ENCODE results near the gene SVOPL. TPM values are rescaled to one million over a fixed set of nuclear protein-coding genes. Genes with fewer than 3 reads are reported as not detected.

Gene SVOPL
- total RNA-seq, 2 donors from 2014 or later = not detected

DNA sequence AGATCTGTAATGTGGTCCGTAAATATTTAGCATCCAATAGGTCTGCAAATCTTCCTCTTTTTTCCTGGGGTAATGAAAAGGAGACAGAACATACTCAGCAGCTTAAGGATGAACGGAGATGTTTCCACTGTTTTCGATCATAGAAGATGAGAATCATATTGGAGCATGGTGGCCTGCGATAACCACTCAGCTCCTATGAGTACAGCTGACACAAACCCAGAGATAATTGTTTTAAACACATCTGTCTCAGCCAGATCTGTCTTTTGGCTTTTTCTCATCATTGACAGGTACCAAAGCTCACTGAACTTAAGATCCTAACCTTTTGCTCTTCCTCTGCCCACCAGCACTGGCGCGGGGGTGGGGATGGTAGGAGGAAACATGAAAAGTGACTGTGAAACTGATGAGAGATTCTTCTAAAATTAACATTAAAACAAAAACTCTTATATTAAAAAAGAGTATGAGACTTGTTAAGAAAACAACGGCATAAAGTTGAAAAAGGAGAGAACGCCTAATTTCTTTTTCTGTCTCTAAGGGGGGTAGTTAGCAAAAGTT lies 71.0 kb downstream of the SVOPL start:
- H3K27ac Mint-ChIP-seq = no peak overlapping the region
- DNase-seq (ENCODE audit: low spot score) = no peak
- no peak overlapping the region for H3K4me3 Mint-ChIP-seq
- H3K36me3 Mint-ChIP-seq = no peaks in the 10 kb centered on the region
- H3K4me1 Mint-ChIP-seq (ENCODE audit: low read depth in 2 of 2) = peaks cover 11 to 14% of the 10 kb centered on the region in 2 donors
- peaks cover 9 to 15% of the 10 kb centered on the region in 2 donors for H3K27me3 Mint-ChIP-seq
- no peak for ATAC-seq
- no peaks in the 10 kb centered on the region for H3K9me3 Mint-ChIP-seq

DNA sequence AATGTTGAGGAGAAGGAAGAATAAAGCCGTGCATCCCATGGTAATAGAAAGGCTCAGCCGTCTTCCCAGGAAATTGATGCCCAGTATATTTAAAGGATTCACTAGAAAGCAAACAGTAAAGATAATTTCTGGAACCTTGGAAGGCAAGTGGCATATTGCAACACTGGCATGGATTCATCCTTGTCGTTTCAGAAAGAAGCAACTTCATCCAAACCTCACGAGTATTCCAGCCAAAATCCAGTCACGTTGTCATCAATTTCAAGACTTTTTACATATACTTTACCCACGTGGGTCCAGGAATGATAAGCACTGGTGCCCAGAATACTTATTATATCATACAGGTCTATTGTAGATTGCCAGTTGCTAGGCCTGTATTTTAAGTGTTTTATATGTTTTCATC lies 73.8 kb downstream of the SVOPL start:
- ATAC-seq (no peak), DNase-seq (ENCODE audit: low spot score) (no peak)
- H3K36me3 Mint-ChIP-seq = no peaks in the 10 kb centered on the region
- no peak overlapping the region for H3K27ac Mint-ChIP-seq
- no peaks in the 10 kb centered on the region for H3K9me3 Mint-ChIP-seq
- peaks cover 6 to 12% of the 10 kb centered on the region in 2 donors for H3K27me3 Mint-ChIP-seq
- no peak overlapping the region for H3K4me3 Mint-ChIP-seq
- peaks cover 17 to 19% of the 10 kb centered on the region in 2 donors for H3K4me1 Mint-ChIP-seq (ENCODE audit: low read depth in 2 of 2)

DNA sequence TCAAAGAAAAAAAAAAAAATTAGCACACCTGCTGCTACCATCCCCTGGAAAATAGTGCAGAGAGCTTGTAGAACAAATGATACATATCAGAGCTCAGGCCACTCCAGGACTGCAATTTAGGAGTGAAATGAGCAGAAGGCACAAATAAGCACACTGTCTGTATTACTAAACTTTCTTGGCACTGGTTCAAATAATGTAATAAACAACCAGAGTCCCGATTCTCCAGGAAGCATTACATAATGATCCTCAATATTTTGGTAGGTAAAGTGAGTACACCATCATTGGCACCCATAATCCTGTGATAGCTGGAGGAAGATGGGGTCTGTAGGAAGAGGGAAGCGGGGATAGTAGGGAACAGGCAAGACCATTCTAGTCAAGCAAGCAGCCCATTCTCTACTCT lies 74.3 kb downstream of the SVOPL start:
- Mint-ChIP-seq H3K4me1 (ENCODE audit: low read depth in 2 of 2) (peaks cover 17 to 19% of the 10 kb centered on the region in 2 donors), H3K27me3 (peaks cover 6 to 7% of the 10 kb centered on the region in 2 donors), H3K9me3 (no peaks in the 10 kb centered on the region), H3K36me3 (no peaks in the 10 kb centered on the region), H3K27ac (no peak overlapping the region), H3K4me3 (no peak overlapping the region)
- ATAC-seq = no peak
- DNase-seq (ENCODE audit: low spot score) = no peak

GRCh38 chr7:138625849-138626230 lies 75.3 kb downstream of the SVOPL start:
- no peak for ATAC-seq
- Mint-ChIP-seq H3K27ac (no peak overlapping the region), H3K36me3 (no peaks in the 10 kb centered on the region), H3K27me3 (peaks cover 4 to 8% of the 10 kb centered on the region in 2 donors), H3K4me1 (ENCODE audit: low read depth in 2 of 2) (peaks cover 17 to 19% of the 10 kb centered on the region in 2 donors), H3K4me3 (no peak overlapping the region), H3K9me3 (no peaks in the 10 kb centered on the region)
- DNase-seq (ENCODE audit: low spot score) = no peak

GRCh38 chr7:138625084-138625848 lies 75.9 kb downstream of the SVOPL start:
- Mint-ChIP-seq H3K4me3 (peak overlapping the region; percentile 13), H3K27me3 (peaks cover 4 to 13% of the 10 kb centered on the region in 2 donors), H3K36me3 (no peaks in the 10 kb centered on the region), H3K4me1 (ENCODE audit: low read depth in 2 of 2) (peaks cover 17 to 19% of the 10 kb centered on the region in 2 donors), H3K9me3 (no peaks in the 10 kb centered on the region), H3K27ac (peak overlapping the region in 1 of 2 donors; percentile 65)
- DNase-seq (ENCODE audit: low spot score) = no peak
- no peak for ATAC-seq

GRCh38 chr7:138622841-138623240 lies 78.3 kb downstream of the SVOPL start:
- Mint-ChIP-seq H3K27ac (no peak overlapping the region), H3K27me3 (peaks cover under 1 to 8% of the 10 kb centered on the region in 2 donors), H3K4me1 (ENCODE audit: low read depth in 2 of 2) (peaks cover 17 to 19% of the 10 kb centered on the region in 2 donors), H3K9me3 (no peaks in the 10 kb centered on the region), H3K36me3 (no peaks in the 10 kb centered on the region), H3K4me3 (no peak overlapping the region)
- ATAC-seq (no peak), DNase-seq (ENCODE audit: low spot score) (no peak)

DNA sequence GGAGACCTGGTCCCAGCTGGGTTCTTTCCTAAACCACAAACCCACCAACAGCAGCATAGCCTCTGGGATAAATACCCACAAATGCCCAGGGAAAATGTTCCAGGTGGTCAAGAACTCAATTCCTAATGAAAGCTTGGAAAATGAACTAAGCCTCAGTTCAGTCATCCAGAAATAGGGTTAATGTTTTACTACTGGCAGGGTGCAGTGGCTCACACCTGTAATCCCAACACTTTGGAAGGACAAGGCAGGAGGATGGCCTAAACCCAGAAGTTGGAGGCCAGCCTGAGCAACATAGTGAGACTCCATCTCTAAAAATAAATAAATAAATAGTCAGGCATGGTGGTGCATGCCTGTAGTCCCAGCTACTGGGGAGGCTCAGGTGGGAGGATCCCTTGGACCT lies 82.2 kb downstream of the SVOPL start:
- Mint-ChIP-seq H3K27me3 (peaks cover 0 to 7% of the 10 kb centered on the region in 2 donors), H3K4me3 (no peak overlapping the region), H3K9me3 (no peaks in the 10 kb centered on the region), H3K36me3 (no peaks in the 10 kb centered on the region), H3K27ac (no peak overlapping the region), H3K4me1 (ENCODE audit: low read depth in 2 of 2) (no peaks in the 10 kb centered on the region)
- DNase-seq (ENCODE audit: low spot score) (no peak), ATAC-seq (no peak)

DNA sequence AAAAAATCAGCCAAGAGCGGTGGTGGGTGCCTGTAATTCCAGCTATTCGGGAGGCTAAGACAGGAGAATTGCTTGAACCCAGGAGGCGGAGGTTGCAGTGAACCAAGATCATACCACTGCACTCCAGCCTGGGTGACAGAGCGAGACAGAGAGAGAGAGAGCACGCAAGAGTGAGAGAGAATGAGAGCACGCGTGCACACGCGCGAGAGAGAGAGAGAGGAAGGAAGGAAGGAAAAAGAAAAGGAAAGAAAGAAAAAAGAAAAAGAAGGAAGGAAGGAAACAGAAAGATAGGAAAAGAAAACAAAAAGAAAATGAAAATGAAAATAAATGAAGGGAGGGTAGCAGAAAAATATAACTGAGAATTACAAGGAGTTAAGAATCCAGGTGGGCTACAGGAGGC lies 82.7 kb downstream of the SVOPL start:
- no peak for DNase-seq (ENCODE audit: low spot score)
- Mint-ChIP-seq H3K4me1 (ENCODE audit: low read depth in 2 of 2) (no peaks in the 10 kb centered on the region), H3K27ac (no peak overlapping the region), H3K27me3 (peaks cover 0 to 7% of the 10 kb centered on the region in 2 donors), H3K4me3 (no peak overlapping the region), H3K9me3 (no peaks in the 10 kb centered on the region), H3K36me3 (no peaks in the 10 kb centered on the region)
- no peak for ATAC-seq

- Mint-ChIP-seq H3K27ac (no peak overlapping the region), H3K4me3 (no peak overlapping the region), H3K9me3 (no peaks in the 10 kb centered on the region), H3K27me3 (peaks cover 0 to 7% of the 10 kb centered on the region in 2 donors), H3K4me1 (ENCODE audit: low read depth in 2 of 2) (no peaks in the 10 kb centered on the region), H3K36me3 (no peaks in the 10 kb centered on the region)
- ATAC-seq = no peak
- DNase-seq (ENCODE audit: low spot score) = no peak
Measured at GRCh38 chr7:138616085-138616484, 85.1 kb downstream of the SVOPL start.

- no peak for ATAC-seq
- H3K36me3 Mint-ChIP-seq = no peaks in the 10 kb centered on the region
- H3K4me3 Mint-ChIP-seq = no peak overlapping the region
- H3K9me3 Mint-ChIP-seq = no peaks in the 10 kb centered on the region
- DNase-seq (ENCODE audit: low spot score) = no peak
- no peaks in the 10 kb centered on the region for H3K27me3 Mint-ChIP-seq
- H3K27ac Mint-ChIP-seq = no peak overlapping the region
- H3K4me1 Mint-ChIP-seq (ENCODE audit: low read depth in 2 of 2) = peaks cover 0 to under 1% of the 10 kb centered on the region in 2 donors
Measured at GRCh38 chr7:138613630-138614029, 87.5 kb downstream of the SVOPL start.

DNA sequence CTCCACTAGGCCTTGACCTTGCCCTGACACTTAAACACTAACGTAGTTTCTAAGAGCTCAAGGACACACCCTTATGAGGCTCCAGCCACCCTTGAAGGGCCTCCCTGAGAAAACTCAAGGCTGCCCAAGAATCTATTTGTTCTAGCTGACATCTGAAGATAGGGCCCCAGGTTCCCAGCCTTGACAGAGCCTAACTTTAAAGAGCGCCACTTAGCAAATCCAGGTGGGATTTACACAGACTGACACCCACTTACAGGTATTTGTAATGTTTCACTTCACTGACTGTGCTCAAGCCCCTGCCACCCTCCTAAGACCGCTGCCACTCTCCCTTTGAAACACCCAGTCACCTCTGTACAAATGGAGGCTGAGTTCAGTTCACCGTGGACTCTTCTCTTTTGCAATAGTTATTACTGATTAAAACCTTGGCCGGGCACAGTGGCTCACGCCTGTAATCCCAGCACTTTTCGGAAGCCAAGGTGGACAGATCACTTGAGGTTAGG lies 90.4 kb downstream of the SVOPL start:
- Mint-ChIP-seq H3K4me1 (ENCODE audit: low read depth in 2 of 2) (peaks cover 11 to 16% of the 10 kb centered on the region in 2 donors), H3K9me3 (no peaks in the 10 kb centered on the region)
- peak in 1 of 2 donors; percentile 15 for ATAC-seq

DNA sequence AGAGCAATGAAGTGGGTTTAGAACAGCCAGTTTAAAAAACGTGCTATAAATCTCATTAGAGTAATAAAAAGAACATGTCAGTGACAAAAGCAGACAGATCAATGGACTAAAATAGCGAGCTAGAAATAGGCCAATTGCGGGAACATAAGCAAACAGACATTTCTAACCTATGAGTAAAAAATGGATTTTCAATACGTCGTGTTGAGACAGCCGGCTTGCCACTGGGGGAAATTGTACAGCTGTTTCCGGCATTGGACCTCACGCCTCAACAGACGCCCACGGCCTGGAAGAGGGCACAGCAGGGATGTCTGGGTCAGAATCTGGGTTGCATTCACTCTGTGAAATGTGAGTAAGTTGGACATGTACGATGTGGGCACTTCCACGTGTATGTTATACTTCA lies 92.9 kb downstream of the SVOPL start:
- ATAC-seq (peak in 1 of 2 donors; percentile 68), DNase-seq (ENCODE audit: low spot score) (no peak)
- no peak overlapping the region for H3K4me3 Mint-ChIP-seq
- H3K4me1 Mint-ChIP-seq (ENCODE audit: low read depth in 2 of 2) = peaks cover 11 to 16% of the 10 kb centered on the region in 2 donors
- no peaks in the 10 kb centered on the region for H3K36me3 Mint-ChIP-seq
- H3K27ac Mint-ChIP-seq = no peak overlapping the region
- H3K9me3 Mint-ChIP-seq = no peaks in the 10 kb centered on the region
- peaks cover 8% of the 10 kb centered on the region in 2 donors for H3K27me3 Mint-ChIP-seq

More for the DNA sequence above, 90.4 kb downstream of the SVOPL start:
- H3K27ac Mint-ChIP-seq = no peak overlapping the region
- H3K4me3 Mint-ChIP-seq = no peak overlapping the region
- DNase-seq (ENCODE audit: low spot score) = no peak
- H3K27me3 Mint-ChIP-seq = peaks cover 8% of the 10 kb centered on the region in 2 donors
- no peaks in the 10 kb centered on the region for H3K36me3 Mint-ChIP-seq

DNA sequence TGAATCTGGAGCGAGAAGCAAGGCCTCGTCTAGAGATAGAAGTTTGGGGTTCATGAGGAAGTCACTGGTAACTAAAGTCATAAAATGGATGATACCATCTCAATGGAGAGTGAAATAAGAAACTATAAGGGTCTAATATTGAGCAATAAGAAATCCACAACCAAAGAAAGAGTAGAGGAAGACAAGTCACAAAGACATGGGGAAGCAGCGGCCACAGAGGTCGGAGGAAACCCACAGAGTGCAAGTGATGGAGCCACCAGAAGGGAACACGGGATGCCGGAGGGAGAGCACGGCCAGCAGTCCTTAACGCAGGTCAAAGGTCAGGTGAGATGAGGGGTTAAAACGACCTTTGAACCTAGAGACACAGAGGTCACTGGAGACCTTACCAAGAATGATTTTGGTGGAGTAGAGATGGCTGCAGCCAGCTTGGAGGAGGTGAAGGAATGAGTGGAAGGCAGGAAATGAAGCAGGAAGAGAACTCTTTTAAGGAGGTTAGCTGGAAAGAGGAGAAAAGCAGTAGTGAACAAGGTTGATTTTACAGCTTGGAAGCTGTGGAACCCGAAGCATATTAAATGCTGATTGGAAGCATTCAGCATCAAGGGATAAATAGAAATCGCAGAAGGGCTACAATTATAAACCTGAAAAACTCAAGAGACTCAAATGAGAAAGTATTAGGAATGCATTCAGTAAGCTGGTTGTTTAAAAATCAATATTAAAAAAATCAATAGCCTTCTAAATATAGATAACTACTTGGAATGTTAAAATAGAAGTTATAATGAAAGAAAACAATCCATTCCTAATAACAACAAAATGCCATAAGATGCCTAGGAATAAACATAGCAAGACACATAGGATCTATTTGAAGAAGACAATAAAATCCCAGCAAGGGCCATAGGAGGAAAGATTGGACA lies 93.7 kb downstream of the SVOPL start:
- ATAC-seq = no peak
- Mint-ChIP-seq H3K27ac (no peak overlapping the region), H3K4me1 (ENCODE audit: low read depth in 2 of 2) (peaks cover 11 to 16% of the 10 kb centered on the region in 2 donors), H3K9me3 (no peaks in the 10 kb centered on the region), H3K4me3 (no peak overlapping the region), H3K27me3 (peaks cover 8% of the 10 kb centered on the region in 2 donors), H3K36me3 (no peaks in the 10 kb centered on the region)
- DNase-seq (ENCODE audit: low spot score) = no peak
